ENCODE measurements around the gene MRPL23. TPM values are rescaled to one million over a fixed set of nuclear protein-coding genes. Genes with fewer than 3 reads are reported as not detected.
A peak's percentile ranks its signal among the peaks of the same experiment; 100 is the strongest.

Gene MRPL23
- total and polyA plus RNA-seq, 2 of the 8 experiments (the other 6 are each of a cell fraction or from before 2014, with no cell fraction given): 86.4 to 244 TPM

- CTCF ChIA-PET (ENCODE audit: partially characterized antibody): interaction anchor here (0.7 to 2.9 kb wide), 4 partner anchors 10 to 224 kb away, joined by 3 to 11 read pairs (median 4); no protein-coding TSS in a partner anchor
- no peak overlapping the region for H4K91ac ChIP-seq (replicated peaks; ENCODE audit: insufficient read length, low read length)
- no peak overlapping the region for H3K4ac ChIP-seq (replicated peaks; ENCODE audit: insufficient read length, low read depth, low read length)
- H3K9me3 ChIP-seq (ENCODE audit: insufficient read depth in 2 of 2, low read depth in 1 of 2, low read length in 1 of 2): no peaks in the 10 kb centered on the region
- H3K4me2 ChIP-seq (ENCODE audit: insufficient read depth in 1 of 2, low read depth in 2 of 2, low read length in 2 of 2): no peak overlapping the region
- H2BK12ac ChIP-seq (ENCODE audit: low read depth, low read length): no peak overlapping the region
- no peak overlapping the region for H2AK5ac ChIP-seq (ENCODE audit: low read depth, low read length)
- H3K79me1 ChIP-seq (ENCODE audit: low read depth, low read length): no peaks in the 10 kb centered on the region
- H3K79me2 ChIP-seq (ENCODE audit: control insufficient read depth in 1 of 2, insufficient read depth in 2 of 2, low read length in 2 of 2): no peaks in the 10 kb centered on the region
- H3K9ac ChIP-seq (replicated peaks in 1 of 4; ENCODE audit: extremely low read depth in 1 of 4, low read depth in 3 of 4, low read length in 3 of 4): no peak overlapping the region; a peak in 1 of 7 replicates
- H3K4me1 ChIP-seq (replicated peaks in 1 of 4; ENCODE audit: control insufficient read depth in 3 of 4, insufficient read depth in 4 of 4, low read length in 3 of 4): peaks cover 0 to 3% (median 0%) of the 10 kb centered on the region in 4 experiments; a peak in 3 of 7 replicates
- H3K27ac ChIP-seq (ENCODE audit: low read depth, low read length): no peak overlapping the region
- H2BK5ac ChIP-seq (ENCODE audit: low read depth, low read length): no peak overlapping the region
- POLR2A ChIA-PET (ENCODE audit: partially characterized antibody): no interaction called here
- H3K36me3 ChIP-seq (ENCODE audit: control insufficient read depth in 2 of 4, insufficient read depth in 4 of 4, low read length in 3 of 4): no peaks in the 10 kb centered on the region
- H3K18ac ChIP-seq (ENCODE audit: extremely low read depth, low read length): no peak overlapping the region
- H2BK120ac ChIP-seq (replicated peaks; ENCODE audit: low read depth, low read length): no peak overlapping the region
- no peak overlapping the region for H2AFZ ChIP-seq (ENCODE audit: low read length)
- FAIRE-seq (no peak), DNase-seq (ENCODE audit: low read depth in 1 of 2, low spot score in 2 of 2) (no peak)
- H3K4me3 ChIP-seq (ENCODE audit: extremely low read depth in 1 of 4, insufficient read depth in 2 of 4, low read depth in 3 of 4, low read length in 4 of 4): no peak overlapping the region
- no peak overlapping the region for H2BK15ac ChIP-seq (ENCODE audit: low read length)
- H3K23ac ChIP-seq (ENCODE audit: insufficient read length): no peak overlapping the region
- H3K56ac ChIP-seq (replicated peaks; ENCODE audit: insufficient read length, low read depth, low read length): no peak overlapping the region
- H2BK20ac ChIP-seq (ENCODE audit: low read length): no peak overlapping the region
- peaks cover 4% of the 10 kb centered on the region; the same call in 1 of the 2 replicates for H3K23me2 ChIP-seq (ENCODE audit: low read depth, low read length)
- WGBS, 2 experiments (ENCODE audit: extremely low coverage in 1 of 2, insufficient coverage in 1 of 2, insufficient read length in 1 of 2, insufficient replicate concordance in 2 of 2, low coverage in 1 of 2, low lambda C conversion rate in 2 of 2, missing lambda C conversion rate in 1 of 2): 90% methylated on average over 13 of the region's 20 CpGs; no CpG with 5 or more reads in 1 of the 2 experiments
- H3K14ac ChIP-seq (ENCODE audit: insufficient read length): no peak overlapping the region
- no peaks in the 10 kb centered on the region for H3K27me3 ChIP-seq (replicated peaks in 1 of 4; ENCODE audit: control insufficient read depth in 3 of 4, extremely low read depth in 1 of 4, insufficient read depth in 3 of 4, low read length in 3 of 4)
- no peak overlapping the region for H4K5ac ChIP-seq (ENCODE audit: insufficient read length, low read depth, low read length)
- H4K20me1 ChIP-seq (replicated peaks in 1 of 2; ENCODE audit: control insufficient read depth in 1 of 2, insufficient read depth in 2 of 2, low read length in 2 of 2): no peaks in the 10 kb centered on the region
- TF ChIP-seq EP300 (IDR thresholded peaks at IDR 0.05; ENCODE audit: borderline replicate concordance in 1 of 2, low read depth in 2 of 2, low read length in 2 of 2) (no peak), ATF3 (IDR thresholded peaks at IDR 0.05; ENCODE audit: insufficient read depth, low read depth, low read length) (no peak), RXRA (IDR thresholded peaks at IDR 0.05; ENCODE audit: insufficient read depth, low read depth, low read length) (no peak)
- H4K8ac ChIP-seq (ENCODE audit: extremely low read depth, insufficient read depth, low read length): peak overlapping the region; percentile 66; the same call in 1 of the 2 replicates
Observed at GRCh38 chr11:1927848-1928469, 19.2 kb upstream of the MRPL23 start.

All from H1 (cell line).